ENCODE results near the gene CUX1. TPM values are rescaled to one million over a fixed set of nuclear protein-coding genes. Genes with fewer than 3 reads are reported as not detected.
"Not testable (repeated sequence)": the region's sequence is repeated elsewhere in the genome, so short reads cannot be mapped to it uniquely, and the experiment has no call there.

Gene CUX1
- total RNA-seq, 2 experiments from 2014 or later: 30.7 to 31.2 TPM

DNA sequence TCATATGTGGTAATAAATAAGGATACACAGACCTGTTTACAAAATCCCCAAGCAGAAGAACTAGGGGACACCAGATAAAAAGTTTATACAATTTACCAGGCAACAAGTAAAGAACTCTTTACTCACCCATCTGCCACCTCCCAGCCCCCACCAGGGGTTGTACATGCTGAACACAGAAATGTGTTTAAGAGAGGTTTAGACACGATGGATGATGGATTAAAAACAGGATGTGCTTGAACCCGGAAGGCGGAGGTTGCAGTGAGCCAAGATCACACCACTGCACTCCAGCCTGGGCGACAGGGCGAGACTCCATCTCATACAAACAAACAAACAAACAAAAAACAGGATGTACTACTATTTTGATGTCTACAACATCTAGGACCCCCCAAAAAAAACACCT, 511.4 kb downstream of the CUX1 start:
- H3K27ac Mint-ChIP-seq; DNase-seq; POLR2A ChIA-PET; CTCF ChIA-PET; H3K9me3 Mint-ChIP-seq (ENCODE audit: insufficient read depth); H3K4me1 Mint-ChIP-seq (ENCODE audit: low read depth); ATAC-seq; H3K27me3 Mint-ChIP-seq (ENCODE audit: low read depth); H3K4me3 Mint-ChIP-seq; H3K36me3 Mint-ChIP-seq (ENCODE audit: low read depth): not testable (repeated sequence)

DNA sequence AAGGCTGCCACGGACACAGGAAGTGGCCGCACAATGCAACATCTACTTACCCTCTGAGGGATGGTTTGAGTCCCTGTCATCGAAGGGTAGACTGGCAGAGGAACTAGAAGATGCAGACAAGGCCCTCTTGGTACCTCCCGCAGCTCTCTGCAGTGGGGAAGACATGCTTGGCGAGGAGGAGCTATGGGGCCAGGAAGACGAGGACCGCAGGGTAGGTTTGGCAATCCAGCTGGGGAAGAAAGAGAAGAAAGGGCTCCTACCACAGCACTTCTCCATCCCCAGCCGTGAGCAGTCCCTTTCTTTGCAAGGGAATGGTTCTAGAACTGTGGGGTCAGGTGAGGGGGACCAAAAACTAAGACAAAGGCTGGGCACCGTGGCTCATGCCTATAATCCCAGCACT, 511.9 kb downstream of the CUX1 start:
- DNase-seq; H3K9me3 Mint-ChIP-seq (ENCODE audit: insufficient read depth); H3K4me1 Mint-ChIP-seq (ENCODE audit: low read depth); H3K27ac Mint-ChIP-seq; ATAC-seq; H3K36me3 Mint-ChIP-seq (ENCODE audit: low read depth); H3K4me3 Mint-ChIP-seq; H3K27me3 Mint-ChIP-seq (ENCODE audit: low read depth); POLR2A ChIA-PET; CTCF ChIA-PET: not testable (repeated sequence)

DNA sequence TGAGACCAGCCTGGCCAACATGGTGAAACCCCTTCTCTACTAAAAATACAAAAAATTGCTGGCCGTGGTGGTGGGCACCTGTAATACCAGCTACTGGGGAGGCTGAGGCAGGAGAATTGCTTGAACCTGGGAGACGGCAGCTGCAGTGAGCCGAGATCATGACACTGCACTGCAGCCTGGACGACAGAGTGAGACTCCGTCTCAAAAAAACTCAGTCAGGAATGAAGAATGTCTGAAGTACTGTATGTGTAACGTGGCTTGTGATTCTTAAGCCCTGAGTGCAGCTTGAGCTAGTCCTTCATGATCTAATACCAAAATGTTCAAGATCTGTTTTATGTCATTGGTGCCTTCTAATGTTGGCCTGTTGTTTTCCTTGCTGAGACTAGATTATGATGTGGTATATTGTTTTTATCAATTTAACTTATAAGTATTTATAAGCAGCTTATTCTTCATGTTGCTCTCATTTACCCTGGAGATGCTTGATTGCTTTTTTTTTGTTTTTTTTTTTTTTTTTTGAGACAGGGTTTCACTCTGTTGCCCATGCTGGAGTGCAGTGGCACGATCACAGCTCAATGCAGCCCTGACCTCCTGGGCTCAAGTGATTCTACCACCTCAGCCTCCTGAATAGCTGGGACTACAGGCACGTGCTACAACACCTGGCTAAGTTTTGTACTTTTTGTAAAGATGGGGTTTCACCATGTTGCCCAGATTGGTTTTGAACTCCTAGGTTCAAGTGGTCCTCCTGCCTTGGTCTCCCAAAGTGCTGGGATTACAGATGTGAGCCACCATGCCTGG, 513.4 kb downstream of the CUX1 start:
- DNase-seq; POLR2A ChIA-PET; H3K4me3 Mint-ChIP-seq; CTCF ChIA-PET; H3K4me1 Mint-ChIP-seq (ENCODE audit: low read depth); H3K36me3 Mint-ChIP-seq (ENCODE audit: low read depth); H3K9me3 Mint-ChIP-seq (ENCODE audit: insufficient read depth); H3K27me3 Mint-ChIP-seq (ENCODE audit: low read depth); ATAC-seq; H3K27ac Mint-ChIP-seq: not testable (repeated sequence)

Small RNA genes within 50 kb of the gene (microRNA-seq; reads per million reads assigned to microRNA genes)
- gene MIR4285: not detected

Other genes with a start within 250 kb of the CUX1 start
- not detected for gene MYL10, start 188.3 kb upstream of the CUX1 start, total RNA-seq

Measured in activated CD8-positive, alpha-beta T cell treated with anti-CD3 and anti-CD28 coated beads, Interleukin-2, amount 10 ng/mL, durations not matched to agents 7 days and 5 days (primary cell).